Activated CD4-positive, alpha-beta memory T cell treated with anti-CD3 and anti-CD28 coated beads, Interleukin-2, amount 10 ng/mL, durations not matched to agents 7 days and 5 days (primary cell): ENCODE measurements around the gene NR4A1. TPM values are rescaled to one million over a fixed set of nuclear protein-coding genes. Genes with fewer than 3 reads are reported as not detected.

ENCODE experiments used
- CTCF ChIA-PET: fragments of 350-600 bp; sonication (Branson Sonifier 250); formaldehyde crosslinking; loops from one replicate; lab custom pipeline; 2021; ENCODE audit warnings: antibody characterized with exemption, inconsistent platforms; lab: Charles Lee
- POLR2A ChIA-PET: fragments of 350-600 bp; sonication (Branson Sonifier 250); formaldehyde crosslinking; loops from one replicate; lab custom pipeline; 2021; ENCODE audit warnings: antibody characterized with exemption; lab: Charles Lee
- DNase-seq: peaks from one replicate; pipeline ENCODE4 v3.0.0-alpha.2; 2020
- H3K27ac Mint-ChIP-seq: one replicate; pipeline ENCODE4 v1.8.0; 2021; ENCODE audit warnings: mild to moderate bottlenecking, mixed read lengths
- H3K27me3 Mint-ChIP-seq: one replicate; pipeline ENCODE4 v1.8.0; 2021; ENCODE audit warnings: mixed read lengths
- H3K36me3 Mint-ChIP-seq: one replicate; pipeline ENCODE4 v1.8.0; 2021; ENCODE audit warnings: low read depth, mixed read lengths
- H3K4me1 Mint-ChIP-seq: one replicate; pipeline ENCODE4 v1.8.0; 2021; ENCODE audit warnings: mixed read lengths
- H3K4me3 Mint-ChIP-seq: one replicate; pipeline ENCODE4 v1.8.0; 2021; ENCODE audit warnings: mild to moderate bottlenecking, mixed read lengths
- H3K9me3 Mint-ChIP-seq: one replicate; pipeline ENCODE4 v1.8.0; 2021; ENCODE audit warnings: mixed read lengths
- total RNA-seq, 2 experiments: library from RNA; stranded (reverse); gene quantifications; one replicate each; pipeline ENCODE4 v1.2.3, GENCODE V29; 2021

NR4A1 gene
- total RNA-seq, 2 experiments from 2014 or later, result 10.0 to 10.5 TPM

DNA sequence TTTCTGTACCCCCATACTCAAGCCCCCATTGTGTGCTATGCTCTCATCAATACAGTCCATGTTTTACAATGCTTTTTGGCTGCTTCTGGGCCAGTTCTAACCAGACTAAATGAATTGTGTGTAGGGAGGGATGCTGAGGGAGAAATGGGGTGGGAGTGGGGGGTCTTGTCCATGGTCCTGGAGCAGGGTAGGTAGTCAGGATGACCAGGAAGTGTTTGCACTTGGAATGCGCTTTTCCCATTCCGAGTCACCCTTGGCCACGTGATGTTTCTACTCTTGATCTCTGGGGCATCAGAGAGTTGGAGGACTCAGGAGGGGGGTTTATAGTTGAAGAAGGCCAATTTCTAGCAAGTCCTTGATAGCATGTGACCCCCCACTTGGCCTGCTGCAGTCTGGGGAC is 27.0 kb downstream of the NR4A1 start:
- H3K4me1 Mint-ChIP-seq, result peaks cover 16% of the 10 kb centered on the region
- ChIA-PET POLR2A (no interaction called here), CTCF (interaction anchor here (12.7 kb wide), 1 partner anchor 51 kb away, joined by 309 read pairs; no protein-coding TSS in a partner anchor)
- DNase-seq, result no peak
- no peak overlapping the region for H3K27ac Mint-ChIP-seq
- no peak overlapping the region for H3K4me3 Mint-ChIP-seq
- peaks cover 37% of the 10 kb centered on the region for H3K36me3 Mint-ChIP-seq
- H3K9me3 Mint-ChIP-seq, result no peaks in the 10 kb centered on the region
- no peaks in the 10 kb centered on the region for H3K27me3 Mint-ChIP-seq

GRCh38 chr12:52079576-52080402 is 28.5 kb downstream of the NR4A1 start, which contains the start of gene SMIM41:
TSS of gene SMIM41 (plus strand) at chr12:52079704. CDS start at chr12:52079780, 76 bp downstream.
- no peak within 1 kb of the TSS for H3K4me3 Mint-ChIP-seq
- peaks cover 25% of the 10 kb centered on the region for H3K36me3 Mint-ChIP-seq
- peaks cover 10% of the 10 kb centered on the region for H3K4me1 Mint-ChIP-seq
- CTCF ChIA-PET, result interaction anchor here (1.3 to 12.7 kb wide), 2 partner anchors 11 to 53 kb away, joined by 3 to 309 read pairs; no protein-coding TSS in a partner anchor
- POLR2A ChIA-PET, result interaction anchor here (0.6 kb wide), 1 partner anchor 10 kb away, joined by 3 read pairs; the partner anchor contains the start of gene ATG101
- DNase-seq, result no peak
- H3K27me3 Mint-ChIP-seq, result no peaks in the 10 kb centered on the region
- no peaks in the 10 kb centered on the region for H3K9me3 Mint-ChIP-seq
- no peak within 1 kb of the TSS for H3K27ac Mint-ChIP-seq

GRCh38 chr12:52080403-52081251 is 29.4 kb downstream of the NR4A1 start:
- Mint-ChIP-seq H3K27ac (no peak overlapping the region), H3K36me3 (peaks cover 21% of the 10 kb centered on the region), H3K9me3 (no peaks in the 10 kb centered on the region), H3K27me3 (no peaks in the 10 kb centered on the region), H3K4me3 (no peak overlapping the region), H3K4me1 (peaks cover 10% of the 10 kb centered on the region)
- ChIA-PET POLR2A (interaction anchor here (1.1 to 3.4 kb wide), 4 partner anchors 11 to 55 kb away, joined by 3 to 27 read pairs (median 8); partner anchors contain the start of gene ATG101), CTCF (interaction anchor here (1.0 to 12.7 kb wide), 4 partner anchors 11 to 54 kb away, joined by 3 to 309 read pairs (median 4); partner anchors contain the start of gene ATG101)
- DNase-seq, result no peak

- no peak overlapping the region for H3K27ac Mint-ChIP-seq
- no peaks in the 10 kb centered on the region for H3K9me3 Mint-ChIP-seq
- ChIA-PET CTCF (interaction anchor here (0.6 to 12.7 kb wide), 4 partner anchors 11 to 54 kb away, joined by 3 to 309 read pairs (median 4); partner anchors contain the start of gene ATG101), POLR2A (interaction anchor here (1.1 to 3.4 kb wide), 5 partner anchors 9 to 55 kb away, joined by 3 to 27 read pairs (median 4); partner anchors contain the start of gene ATG101)
- DNase-seq, result no peak
- H3K4me3 Mint-ChIP-seq, result no peak overlapping the region
- peaks cover 16% of the 10 kb centered on the region for H3K36me3 Mint-ChIP-seq
- H3K27me3 Mint-ChIP-seq, result no peaks in the 10 kb centered on the region
- H3K4me1 Mint-ChIP-seq, result peaks cover 10% of the 10 kb centered on the region
Measured at GRCh38 chr12:52081263-52081733, 30.1 kb downstream of the NR4A1 start.

DNA sequence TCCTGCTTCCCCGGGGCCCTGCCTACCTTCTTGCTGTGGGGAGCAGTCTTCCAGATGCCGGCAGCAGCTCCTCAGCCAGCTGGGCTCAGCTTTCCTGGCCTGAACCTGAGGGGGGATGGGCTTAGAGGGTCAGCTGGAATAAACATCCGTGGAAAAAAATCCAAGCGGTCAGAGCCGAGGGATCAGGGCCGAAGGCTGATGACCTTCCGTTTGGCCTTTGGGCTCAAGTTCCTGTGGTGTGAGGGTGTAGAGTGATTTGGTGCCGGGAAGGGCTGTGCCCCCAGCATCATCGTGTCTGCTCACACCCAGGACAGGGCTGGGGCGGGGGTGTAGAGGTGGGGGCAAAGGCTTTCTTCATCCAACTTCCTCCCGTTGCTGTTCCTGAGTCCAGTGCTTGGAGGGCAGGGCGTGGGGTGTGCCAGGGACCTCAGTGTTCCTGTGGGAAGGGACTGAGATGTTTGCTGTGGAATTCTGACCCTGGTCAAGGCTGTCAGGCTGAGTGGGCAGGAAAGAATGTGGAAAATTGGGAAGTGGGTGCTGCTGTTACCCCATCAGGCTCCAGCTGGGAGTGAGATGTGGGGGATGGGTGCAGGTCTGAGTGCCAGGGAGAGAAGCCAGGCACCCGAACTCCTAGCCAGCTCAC is 30.9 kb downstream of the NR4A1 start:
- Mint-ChIP-seq H3K4me1 (peaks cover 10% of the 10 kb centered on the region), H3K4me3 (no peak overlapping the region), H3K36me3 (peaks cover 9% of the 10 kb centered on the region), H3K27me3 (peaks cover 4% of the 10 kb centered on the region), H3K27ac (no peak overlapping the region), H3K9me3 (no peaks in the 10 kb centered on the region)
- no peak for DNase-seq
- ChIA-PET CTCF (interaction anchor here (1.0 to 12.7 kb wide), 8 partner anchors 9 to 89 kb away, joined by 3 to 309 read pairs (median 4); partner anchors contain the start of gene ATG101), POLR2A (interaction anchor here (0.8 to 3.4 kb wide), 6 partner anchors 9 to 56 kb away, joined by 3 to 27 read pairs (median 4); partner anchors contain the start of gene ATG101)

GRCh38 chr12:52082669-52082987 is 31.4 kb downstream of the NR4A1 start:
- Mint-ChIP-seq H3K4me3 (no peak overlapping the region), H3K27ac (no peak overlapping the region), H3K27me3 (peaks cover 8% of the 10 kb centered on the region), H3K9me3 (no peaks in the 10 kb centered on the region), H3K36me3 (peaks cover 6% of the 10 kb centered on the region), H3K4me1 (peaks cover 10% of the 10 kb centered on the region)
- DNase-seq, result no peak
- ChIA-PET POLR2A (interaction anchor here (1.4 to 3.4 kb wide), 3 partner anchors 11 to 57 kb away, joined by 3 to 27 read pairs (median 11); partner anchors contain the start of gene ATG101), CTCF (interaction anchor here (1.0 to 12.7 kb wide), 8 partner anchors 9 to 89 kb away, joined by 3 to 309 read pairs (median 4); partner anchors contain the start of gene ATG101)

DNA sequence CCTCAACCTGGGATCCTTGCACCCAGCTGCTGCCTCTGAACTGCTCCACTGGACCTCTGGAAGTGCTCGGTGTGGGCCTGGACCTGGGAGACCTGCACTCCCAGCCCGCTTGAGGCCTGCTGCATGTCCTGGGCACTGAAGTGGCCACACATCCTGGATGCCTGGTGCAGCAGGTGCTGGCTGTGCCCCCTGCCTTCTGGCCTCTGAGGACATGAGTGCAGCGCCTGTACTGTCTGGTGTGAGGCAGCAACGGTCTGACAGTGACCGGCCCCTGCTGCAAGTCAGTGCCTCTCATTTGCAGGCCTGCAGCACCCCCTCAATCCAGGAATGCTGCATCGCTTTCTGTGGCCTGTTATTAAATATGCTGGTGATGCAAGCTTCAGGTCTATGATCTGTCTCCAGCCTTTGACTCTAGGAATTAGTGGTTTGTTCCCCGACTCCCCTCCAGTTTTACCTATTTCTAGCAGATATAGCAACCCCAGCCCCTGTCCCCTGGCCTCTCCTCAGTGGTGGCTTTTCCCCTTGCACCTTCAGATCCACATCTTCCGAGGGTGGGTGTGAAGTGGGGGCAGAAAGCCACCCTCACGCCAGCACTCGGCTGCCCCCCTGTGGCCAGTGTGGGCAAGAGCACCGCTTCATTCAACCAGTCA is 31.9 kb downstream of the NR4A1 start:
- ChIA-PET POLR2A (interaction anchor here (0.7 to 3.4 kb wide), 3 partner anchors 13 to 1098 kb away, joined by 3 to 27 read pairs (median 11); partner anchors contain the start of gene ATG101), CTCF (interaction anchor here (1.0 to 12.7 kb wide), 8 partner anchors 8 to 90 kb away, joined by 3 to 309 read pairs (median 4); partner anchors contain the start of gene ATG101)
- H3K9me3 Mint-ChIP-seq, result no peaks in the 10 kb centered on the region
- peak; percentile 69 for DNase-seq
- H3K36me3 Mint-ChIP-seq, result peaks cover under 1% of the 10 kb centered on the region
- peaks cover 10% of the 10 kb centered on the region for H3K4me1 Mint-ChIP-seq
- no peak overlapping the region for H3K27ac Mint-ChIP-seq
- H3K4me3 Mint-ChIP-seq, result no peak overlapping the region
- H3K27me3 Mint-ChIP-seq, result peaks cover 13% of the 10 kb centered on the region

DNA sequence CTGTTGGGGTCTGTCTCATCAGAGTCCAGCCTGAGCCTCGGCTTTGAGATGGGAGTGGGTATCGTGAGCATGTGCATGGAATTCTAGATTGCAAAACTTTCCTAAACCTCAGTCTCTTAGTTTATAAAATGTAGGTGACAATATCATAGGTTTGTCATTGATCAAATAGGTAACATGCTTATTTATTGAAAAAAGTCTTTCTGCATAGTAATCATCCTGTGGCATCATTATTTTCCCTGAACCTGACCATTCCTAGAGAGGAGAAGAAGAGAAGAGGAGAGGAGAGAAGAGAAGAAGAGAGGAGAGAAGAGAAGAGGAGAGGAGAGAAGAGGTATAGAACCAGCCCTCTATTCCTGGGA is 32.4 kb downstream of the NR4A1 start:
- Mint-ChIP-seq H3K4me3 (no peak overlapping the region), H3K27ac (no peak overlapping the region), H3K9me3 (no peaks in the 10 kb centered on the region), H3K36me3 (no peaks in the 10 kb centered on the region), H3K27me3 (peaks cover 17% of the 10 kb centered on the region), H3K4me1 (peaks cover 10% of the 10 kb centered on the region)
- ChIA-PET CTCF (interaction anchor here (1.0 to 12.7 kb wide), 6 partner anchors 8 to 91 kb away, joined by 3 to 309 read pairs (median 6); partner anchors contain the start of gene ATG101), POLR2A (interaction anchor here (0.7 to 3.4 kb wide), 4 partner anchors 13 to 1098 kb away, joined by 3 to 27 read pairs (median 8); partner anchors contain the start of gene ATG101)
- DNase-seq, result no peak

GRCh38 chr12:52084491-52085231 is 33.4 kb downstream of the NR4A1 start:
- peaks cover 10% of the 10 kb centered on the region for H3K4me1 Mint-ChIP-seq
- ChIA-PET CTCF (interaction anchor here (0.7 to 12.7 kb wide), 7 partner anchors 13 to 102 kb away, joined by 3 to 309 read pairs (median 4); partner anchors contain the start of gene ATG101), POLR2A (interaction anchor here (1.7 to 1.9 kb wide), 2 partner anchors 14 to 59 kb away, joined by 4 to 12 read pairs; partner anchors contain the start of gene ATG101)
- H3K27me3 Mint-ChIP-seq, result peaks cover 23% of the 10 kb centered on the region
- H3K4me3 Mint-ChIP-seq, result no peak overlapping the region
- no peaks in the 10 kb centered on the region for H3K36me3 Mint-ChIP-seq
- H3K9me3 Mint-ChIP-seq, result no peaks in the 10 kb centered on the region
- no peak overlapping the region for H3K27ac Mint-ChIP-seq
- DNase-seq, result no peak

DNA sequence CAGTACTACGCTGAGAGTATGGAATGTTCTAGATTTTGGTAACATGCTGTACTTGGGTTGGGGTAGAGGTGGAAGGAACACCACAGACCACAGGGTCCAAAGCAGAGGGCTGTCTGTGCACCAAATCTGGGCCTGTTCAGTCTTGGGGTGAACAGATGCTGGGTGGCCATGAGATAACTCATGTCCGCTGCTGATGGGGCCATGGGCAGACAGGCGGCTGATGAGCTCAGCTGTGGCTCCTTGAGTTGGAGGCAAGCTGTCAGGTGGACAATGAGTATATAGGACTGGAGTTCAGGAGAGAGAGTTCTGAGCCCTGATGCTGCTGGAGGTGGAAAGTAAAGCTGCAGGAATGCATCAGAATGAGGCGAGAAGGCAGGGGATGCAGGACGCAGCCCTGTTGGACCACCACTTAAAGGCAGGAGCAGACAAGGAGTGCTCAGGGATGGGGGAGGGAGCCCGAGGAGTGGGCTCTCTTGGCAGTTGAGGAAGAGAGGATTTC is 34.5 kb downstream of the NR4A1 start:
- Mint-ChIP-seq H3K4me1 (peaks cover 10% of the 10 kb centered on the region), H3K4me3 (no peak overlapping the region), H3K36me3 (no peaks in the 10 kb centered on the region), H3K27me3 (peaks cover 31% of the 10 kb centered on the region), H3K27ac (no peak overlapping the region), H3K9me3 (no peaks in the 10 kb centered on the region)
- ChIA-PET CTCF (interaction anchor here (0.7 to 12.7 kb wide), 4 partner anchors 16 to 59 kb away, joined by 3 to 309 read pairs (median 11); partner anchors contain the start of gene ATG101), POLR2A (interaction anchor here (1.9 kb wide), 1 partner anchor 60 kb away, joined by 12 read pairs; no protein-coding TSS in a partner anchor)
- no peak for DNase-seq
